HCT116 (cell line): ENCODE measurements around the gene SPINT2. TPM values are rescaled to one million over a fixed set of nuclear protein-coding genes. Genes with fewer than 3 reads are reported as not detected.

Source experiments
- ATAC-seq: fragments of 200-7000 bp; cut with Tn5 transposase; 2 replicates; pipeline ENCODE4 v1.9.1; 2020; ENCODE audit warnings: mild to moderate bottlenecking, moderate library complexity
- BruUV-seq: library from RNA; stranded (reverse); fragments of 400-500 nt; replicated peaks from 2 replicates; lab custom pipeline; 2021; lab: Mats Ljungman, UMichigan
- CTCF ChIA-PET: fragments of 300-600 bp; sonication (Branson Sonifier 250); formaldehyde crosslinking; loops from one replicate; lab custom pipeline; 2021; ENCODE audit warnings: antibody characterized with exemption; lab: Charles Lee
- POLR2A ChIA-PET: fragments of 300-600, 350-600 bp; sonication (Branson Sonifier 250); formaldehyde crosslinking; loops from one replicate; lab custom pipeline; 2021; ENCODE audit warnings: antibody characterized with exemption; lab: Charles Lee
- RAD21 ChIA-PET, 2 experiments: fragments of 300-600 bp; sonication (Branson Sonifier 250); formaldehyde crosslinking; loops; one replicate each; lab custom pipeline; 2023; ENCODE audit warnings: low total read pairs in 2 of 2; ENCODE audit not compliant: uncharacterized antibody in 2 of 2, unreplicated experiment in 2 of 2, low non-redundant PET in 1 of 2; lab: Charles Lee
- DNase-seq: peaks from one replicate; pipeline ENCODE4 v3.0.0-alpha.2; 2010; ENCODE audit warnings: low read depth, low spot score
- H2AFZ ChIP-seq: fragments of 200-600 bp; shearing (Covaris generic), sonication (generic); 2 replicates; pipeline ENCODE4 v1.6.1; 2017; ENCODE audit warnings: low read depth, mixed run types, mixed read lengths, antibody characterized with exemption, low read length; ENCODE audit not compliant: poor library complexity, severe bottlenecking
- H3K27ac ChIP-seq: 2 replicates; pipeline ENCODE4 v1.5.1; 2012; ENCODE audit warnings: low read depth, low read length
- H3K27me3 ChIP-seq: fragments of 200-600 bp; sonication (generic); 2 replicates; pipeline ENCODE4 v1.6.1; 2016; ENCODE audit warnings: mixed run types, low read length, mixed read lengths; ENCODE audit not compliant: insufficient read depth
- H3K36me3 ChIP-seq, 2 experiments: fragments of 200-500 bp in 1 of 2; fragments of 200-600 bp in 1 of 2; sonication (Bioruptor generic) in 1 of 2; sonication (generic) in 1 of 2; 2 replicates each; pipeline versions ENCODE4 v1.5.1 to v1.6.1; 2014 to 2016; ENCODE audit warnings: low read length in 2 of 2, inconsistent platforms in 1 of 2, mixed read lengths in 1 of 2, mixed run types in 1 of 2; ENCODE audit not compliant: insufficient read depth in 2 of 2, control insufficient read depth in 1 of 2
- H3K4me1 ChIP-seq, 2 experiments: fragments of 200-600 bp in 1 of 2; sonication (generic) in 1 of 2; 2 replicates each; pipeline versions ENCODE4 v1.5.1 to v1.6.1; 2012 to 2017; ENCODE audit warnings: low read length in 2 of 2, inconsistent platforms in 1 of 2, mild to moderate bottlenecking in 1 of 2, mixed read lengths in 1 of 2, mixed run types in 1 of 2, moderate library complexity in 1 of 2; ENCODE audit not compliant: insufficient read depth in 2 of 2, control insufficient read depth in 1 of 2
- H3K4me2 ChIP-seq: fragments of 200-600 bp; sonication (generic); 2 replicates; pipeline ENCODE4 v1.6.1; 2017; ENCODE audit warnings: mixed run types, low read length, mixed read lengths
- H3K4me3 ChIP-seq, 2 experiments: fragments of 200-600 bp in 1 of 2; sonication (generic) in 1 of 2; replicated peaks in 1 of 2; 2 replicates each; pipeline ENCODE4 v1.5.1; 2011 to 2016; ENCODE audit warnings: low read length in 2 of 2, control low read depth in 1 of 2, low read depth in 1 of 2, mild to moderate bottlenecking in 1 of 2, mixed read lengths in 1 of 2, mixed run types in 1 of 2
- H3K79me2 ChIP-seq: fragments of 200-600 bp; sonication (generic); 2 replicates; pipeline ENCODE4 v1.6.1; 2017; ENCODE audit warnings: mild to moderate bottlenecking, mixed run types, low read length, moderate library complexity, mixed read lengths; ENCODE audit not compliant: insufficient read depth
- H3K9ac ChIP-seq: fragments of 200-600 bp; sonication (generic); 2 replicates; pipeline ENCODE4 v1.6.1; 2016; ENCODE audit warnings: low read length, mixed read lengths
- H3K9me2 ChIP-seq: fragments of 200-600 bp; sonication (generic), shearing (Covaris generic); 2 replicates; pipeline ENCODE4 v1.6.1; 2017; ENCODE audit warnings: mixed run types, mild to moderate bottlenecking, moderate library complexity; ENCODE audit not compliant: insufficient read depth
- H3K9me3 ChIP-seq, 2 experiments: fragments of 200-500 bp in 1 of 2; fragments of 200-600 bp in 1 of 2; sonication (Bioruptor generic) in 1 of 2; sonication (generic) in 1 of 2; 2 replicates each; pipeline ENCODE4 v1.6.1; 2014 to 2017; ENCODE audit warnings: low read length in 2 of 2, mixed read lengths in 2 of 2, inconsistent platforms in 1 of 2, low read depth in 1 of 2, mild to moderate bottlenecking in 1 of 2, mixed run types in 1 of 2, moderate library complexity in 1 of 2; ENCODE audit not compliant: control insufficient read depth in 1 of 2, insufficient read depth in 1 of 2
- H4K20me1 ChIP-seq: fragments of 200-600 bp; sonication (generic), shearing (Covaris generic); 2 replicates; pipeline ENCODE4 v1.6.1; 2017; ENCODE audit warnings: mixed run types, mild to moderate bottlenecking, moderate library complexity; ENCODE audit not compliant: insufficient read depth
- CBX3 ChIP-seq: IDR thresholded peaks from 2 replicates; pipeline ENCODE4 v1.6.1; 2012; ENCODE audit warnings: low read depth
- EGR1 ChIP-seq: IDR thresholded peaks from 2 replicates; pipeline ENCODE4 v1.6.1; 2012; ENCODE audit warnings: low read depth
- ELF1 ChIP-seq: IDR thresholded peaks from 2 replicates; pipeline ENCODE4 v1.6.1; 2012; ENCODE audit warnings: low read depth, borderline replicate concordance
- EZH2 ChIP-seq: fragments of 200-600 bp; sonication (generic); IDR thresholded peaks from 2 replicates; pipeline ENCODE4 v1.6.1; 2017; ENCODE audit warnings: antibody characterized with exemption, mixed run types
- EZH2phosphoT487 ChIP-seq: fragments of 200-600 bp; IDR thresholded peaks from 2 replicates; pipeline ENCODE4 v1.6.1; 2018; ENCODE audit warnings: antibody characterized with exemption, borderline replicate concordance
- FOSL1 ChIP-seq: IDR thresholded peaks from 2 replicates; pipeline ENCODE4 v1.6.1; 2012; ENCODE audit warnings: low read depth
- JUND ChIP-seq: IDR thresholded peaks from 2 replicates; pipeline ENCODE4 v1.6.1; 2012
- POLR2AphosphoS5 ChIP-seq: IDR thresholded peaks from 2 replicates; pipeline ENCODE4 v1.6.1; 2011; ENCODE audit warnings: mild to moderate bottlenecking, low read depth, low read length, moderate library complexity
- RAD21 ChIP-seq: IDR thresholded peaks from 2 replicates; pipeline ENCODE4 v1.6.1; 2012; ENCODE audit warnings: low read depth, mild to moderate bottlenecking
- SIN3A ChIP-seq: IDR thresholded peaks from 2 replicates; pipeline ENCODE4 v1.6.1; 2012; ENCODE audit warnings: low read depth
- SP1 ChIP-seq: IDR thresholded peaks from 2 replicates; pipeline ENCODE4 v1.6.1; 2012; ENCODE audit warnings: low read depth
- TCF7L2 ChIP-seq: IDR thresholded peaks from 2 replicates; pipeline ENCODE4 v1.7.0; 2011; ENCODE audit warnings: borderline replicate concordance, inconsistent platforms; ENCODE audit not compliant: insufficient read depth, insufficient read length; ENCODE audit errors: extremely low read depth
- ZFX ChIP-seq: fragments of 450-650 bp; IDR thresholded peaks from 2 replicates; pipeline ENCODE4 v1.6.1; 2017
- intact Hi-C: fragments of 100-400 bp; cut with micrococcal nuclease; formaldehyde crosslinking; loops from 2 replicates; pipeline ENCODE4 v1.10.0; 2022
- total RNA-seq: library from RNA; stranded (reverse); gene quantifications from one replicate; pipeline ENCODE4 v1.2.1, GENCODE V29; 2021; ENCODE audit not compliant: unreplicated experiment
- TF ChIP-seq, protein P1 (sequence below), 3 experiments: fragments of 200-600 bp in 1 of 3; sonication (generic) in 1 of 3; IDR thresholded peaks in 2 of 3; conservative IDR thresholded peaks in 1 of 3; 2 replicates each; pipeline ENCODE4 v1.5.1; 2012 to 2017; ENCODE audit warnings: low read depth in 2 of 3, low read length in 2 of 3, antibody characterized with exemption in 1 of 3, borderline replicate concordance in 1 of 3, control low read depth in 1 of 3, mild to moderate bottlenecking in 1 of 3, mixed read lengths in 1 of 3, mixed run types in 1 of 3, moderate library complexity in 1 of 3; ENCODE audit not compliant: insufficient read depth in 1 of 3
- TF ChIP-seq, protein P2 (sequence below): IDR thresholded peaks from 2 replicates; pipeline ENCODE4 v1.6.1; 2012; ENCODE audit warnings: low read depth

Gene SPINT2
- total RNA-seq, 1 experiment from 2014 or later, result 500 TPM

DNA sequence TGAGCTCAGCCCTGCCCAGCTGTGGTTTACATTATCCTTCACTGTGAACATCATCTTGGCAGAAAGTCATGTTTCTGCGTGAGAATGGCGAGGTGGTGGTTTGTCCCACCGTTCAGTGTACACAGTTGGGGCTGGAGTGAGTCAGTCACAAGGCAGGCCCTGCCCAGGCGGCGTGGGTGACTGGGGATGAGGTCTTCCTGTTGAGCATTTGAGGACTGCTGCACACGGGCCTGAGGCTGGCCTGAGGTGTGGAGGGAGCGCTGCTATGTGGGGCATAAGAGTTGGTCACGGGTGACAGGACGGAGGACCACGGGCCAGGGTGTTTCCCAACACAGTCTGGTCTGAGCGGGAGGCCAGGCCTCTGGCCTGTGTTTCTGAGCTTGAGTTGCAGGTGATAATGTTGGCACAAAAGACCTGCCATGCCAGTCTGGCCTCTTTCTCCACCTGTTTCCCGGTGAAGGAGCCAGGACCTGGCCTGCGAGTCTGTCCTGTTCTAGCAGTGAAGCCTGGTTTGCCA, 26.3 kb downstream of the SPINT2 start:
- POLR2A ChIA-PET, result interaction anchor here (0.9 kb wide), 1 partner anchor 26 kb away, joined by 3 read pairs; the partner anchor contains the start of gene SPINT2
- Histone ChIP-seq H3K4me2 (no peak overlapping the region), H3K4me3 (no peak overlapping the region), H3K36me3 (peaks cover 34 to 55% of the 10 kb centered on the region in 2 experiments), H3K79me2 (peaks cover 11% of the 10 kb centered on the region), H3K9me3 (no peaks in the 10 kb centered on the region), H3K4me1 (peaks cover under 1% of the 10 kb centered on the region in 2 experiments; a peak in 1 of 4 replicates), H4K20me1 (no peaks in the 10 kb centered on the region), H3K9ac (no peak overlapping the region), H3K9me2 (no peaks in the 10 kb centered on the region), H2AFZ (no peak overlapping the region), H3K27me3 (no peaks in the 10 kb centered on the region), H3K27ac (no peak overlapping the region)
- intact Hi-C loops, result no loop called here
- RAD21 ChIA-PET, result no interaction called here
- ATAC-seq, result no peak
- no TSS peak for BruUV-seq
- no peak for DNase-seq
- CTCF ChIA-PET, result no interaction called here
- no peak for TF ChIP-seq EZH2phosphoT487
- TF ChIP-seq, protein P1, sequence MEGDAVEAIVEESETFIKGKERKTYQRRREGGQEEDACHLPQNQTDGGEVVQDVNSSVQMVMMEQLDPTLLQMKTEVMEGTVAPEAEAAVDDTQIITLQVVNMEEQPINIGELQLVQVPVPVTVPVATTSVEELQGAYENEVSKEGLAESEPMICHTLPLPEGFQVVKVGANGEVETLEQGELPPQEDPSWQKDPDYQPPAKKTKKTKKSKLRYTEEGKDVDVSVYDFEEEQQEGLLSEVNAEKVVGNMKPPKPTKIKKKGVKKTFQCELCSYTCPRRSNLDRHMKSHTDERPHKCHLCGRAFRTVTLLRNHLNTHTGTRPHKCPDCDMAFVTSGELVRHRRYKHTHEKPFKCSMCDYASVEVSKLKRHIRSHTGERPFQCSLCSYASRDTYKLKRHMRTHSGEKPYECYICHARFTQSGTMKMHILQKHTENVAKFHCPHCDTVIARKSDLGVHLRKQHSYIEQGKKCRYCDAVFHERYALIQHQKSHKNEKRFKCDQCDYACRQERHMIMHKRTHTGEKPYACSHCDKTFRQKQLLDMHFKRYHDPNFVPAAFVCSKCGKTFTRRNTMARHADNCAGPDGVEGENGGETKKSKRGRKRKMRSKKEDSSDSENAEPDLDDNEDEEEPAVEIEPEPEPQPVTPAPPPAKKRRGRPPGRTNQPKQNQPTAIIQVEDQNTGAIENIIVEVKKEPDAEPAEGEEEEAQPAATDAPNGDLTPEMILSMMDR (IDR thresholded peaks at IDR 0.05 in 2 of 3, conservative IDR thresholded peaks at IDR 0.05 in 1 of 3; ENCODE audit: borderline replicate concordance in 1 of 3, insufficient read depth in 1 of 3, low read depth in 2 of 3, low read length in 2 of 3), result no peak
- TF ChIP-seq RAD21, result no peak
- no peak for TF ChIP-seq CBX3
- TF ChIP-seq ZFX, result no peak
- no peak for TF ChIP-seq TCF7L2
- no peak for TF ChIP-seq FOSL1
- TF ChIP-seq, protein P2, sequence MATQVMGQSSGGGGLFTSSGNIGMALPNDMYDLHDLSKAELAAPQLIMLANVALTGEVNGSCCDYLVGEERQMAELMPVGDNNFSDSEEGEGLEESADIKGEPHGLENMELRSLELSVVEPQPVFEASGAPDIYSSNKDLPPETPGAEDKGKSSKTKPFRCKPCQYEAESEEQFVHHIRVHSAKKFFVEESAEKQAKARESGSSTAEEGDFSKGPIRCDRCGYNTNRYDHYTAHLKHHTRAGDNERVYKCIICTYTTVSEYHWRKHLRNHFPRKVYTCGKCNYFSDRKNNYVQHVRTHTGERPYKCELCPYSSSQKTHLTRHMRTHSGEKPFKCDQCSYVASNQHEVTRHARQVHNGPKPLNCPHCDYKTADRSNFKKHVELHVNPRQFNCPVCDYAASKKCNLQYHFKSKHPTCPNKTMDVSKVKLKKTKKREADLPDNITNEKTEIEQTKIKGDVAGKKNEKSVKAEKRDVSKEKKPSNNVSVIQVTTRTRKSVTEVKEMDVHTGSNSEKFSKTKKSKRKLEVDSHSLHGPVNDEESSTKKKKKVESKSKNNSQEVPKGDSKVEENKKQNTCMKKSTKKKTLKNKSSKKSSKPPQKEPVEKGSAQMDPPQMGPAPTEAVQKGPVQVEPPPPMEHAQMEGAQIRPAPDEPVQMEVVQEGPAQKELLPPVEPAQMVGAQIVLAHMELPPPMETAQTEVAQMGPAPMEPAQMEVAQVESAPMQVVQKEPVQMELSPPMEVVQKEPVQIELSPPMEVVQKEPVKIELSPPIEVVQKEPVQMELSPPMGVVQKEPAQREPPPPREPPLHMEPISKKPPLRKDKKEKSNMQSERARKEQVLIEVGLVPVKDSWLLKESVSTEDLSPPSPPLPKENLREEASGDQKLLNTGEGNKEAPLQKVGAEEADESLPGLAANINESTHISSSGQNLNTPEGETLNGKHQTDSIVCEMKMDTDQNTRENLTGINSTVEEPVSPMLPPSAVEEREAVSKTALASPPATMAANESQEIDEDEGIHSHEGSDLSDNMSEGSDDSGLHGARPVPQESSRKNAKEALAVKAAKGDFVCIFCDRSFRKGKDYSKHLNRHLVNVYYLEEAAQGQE, result no peak
- no peak for TF ChIP-seq ELF1
- no peak for TF ChIP-seq EZH2
- no peak for TF ChIP-seq JUND
- TF ChIP-seq POLR2AphosphoS5, result no peak
- no peak for TF ChIP-seq SP1
- TF ChIP-seq EGR1, result no peak
- no peak for TF ChIP-seq SIN3A
